ENCODE results near the gene PMM2. TPM values are rescaled to one million over a fixed set of nuclear protein-coding genes. Genes with fewer than 3 reads are reported as not detected.

The PMM2 gene
- total and polyA plus RNA-seq, 5 experiments from 2014 or later: 21.4 to 41.9 (median 26.0) TPM

GRCh38 chr16:8880839-8881510, 83.3 kb downstream of the PMM2 start:
- H3K4me3 Mint-ChIP-seq: no peak overlapping the region
- POLR2A ChIA-PET: interaction anchor here (0.6 to 1.9 kb wide), 9 partner anchors 12 to 314 kb away, joined by 3 to 8 read pairs (median 4); partner anchors contain the start of genes CARHSP1 and TMEM186
- no peaks in the 10 kb centered on the region for H3K9me3 Mint-ChIP-seq
- no peaks in the 10 kb centered on the region for H3K36me3 Mint-ChIP-seq
- ATAC-seq (no peak), DNase-seq (no peak)
- no peak overlapping the region for H3K27ac Mint-ChIP-seq
- peaks cover 16 to 22% (median 18%) of the 10 kb centered on the region in 4 donors for H3K4me1 Mint-ChIP-seq
- H3K27me3 Mint-ChIP-seq: peaks cover 0 to 7% (median 2%) of the 10 kb centered on the region in 5 donors

DNA sequence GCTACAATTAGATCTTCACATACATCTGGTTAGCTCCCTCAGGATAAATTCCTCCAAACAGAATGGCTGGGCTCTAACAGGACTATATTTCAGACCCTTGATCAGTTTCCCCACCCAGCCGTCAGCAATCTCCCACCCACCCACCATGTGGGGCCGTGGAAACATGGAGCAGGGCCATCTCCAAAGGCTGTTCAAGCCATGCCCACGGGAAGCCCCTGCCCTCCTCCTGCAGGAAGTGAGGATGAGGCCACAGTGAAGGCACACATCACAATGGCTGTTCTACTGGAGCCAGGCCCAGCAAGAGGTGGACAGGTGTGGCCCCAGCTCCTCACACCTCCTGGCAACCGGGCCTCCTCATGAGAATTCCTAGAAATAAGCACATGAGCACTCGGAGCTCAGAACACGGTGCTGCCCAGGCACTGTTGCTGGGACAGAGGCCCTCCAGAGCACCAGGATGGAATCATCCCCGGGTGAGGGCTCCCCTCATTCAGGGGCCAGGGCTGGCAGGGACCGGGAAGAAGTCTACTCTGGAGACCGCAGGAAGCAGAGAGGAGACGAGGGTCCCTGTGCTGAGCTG, 84.5 kb downstream of the PMM2 start, which contains the start of gene LITAFD:
Gene LITAFD, plus strand, starts transcription at position 311 of the 577 bp plus-strand sequence. CDS start 2,005 bp downstream, outside the sequence.
- H3K4me3 Mint-ChIP-seq: no peak within 1 kb of the TSS
- DNase-seq: no peak
- H3K9me3 Mint-ChIP-seq: no peaks in the 10 kb centered on the region
- POLR2A ChIA-PET: no interaction called here
- H3K27ac Mint-ChIP-seq: peak within 1 kb of the TSS in 1 of 10 donors; percentile 27
- no peak for ATAC-seq
- H3K27me3 Mint-ChIP-seq: peaks cover 0 to 7% (median 2%) of the 10 kb centered on the region in 5 donors
- H3K36me3 Mint-ChIP-seq: no peaks in the 10 kb centered on the region
- peaks cover 17 to 26% (median 21%) of the 10 kb centered on the region in 4 donors for H3K4me1 Mint-ChIP-seq

GRCh38 chr16:8882725-8883377, 85.2 kb downstream of the PMM2 start:
- ATAC-seq: no peak
- no peaks in the 10 kb centered on the region for H3K9me3 Mint-ChIP-seq
- H3K4me3 Mint-ChIP-seq: no peak overlapping the region
- no peak for DNase-seq
- H3K36me3 Mint-ChIP-seq: no peaks in the 10 kb centered on the region
- H3K4me1 Mint-ChIP-seq: peaks cover 17 to 27% (median 21%) of the 10 kb centered on the region in 4 donors
- POLR2A ChIA-PET: no interaction called here
- peak overlapping the region in 1 of 10 donors; percentile 27 for H3K27ac Mint-ChIP-seq
- H3K27me3 Mint-ChIP-seq: peaks cover 0 to 7% (median 2%) of the 10 kb centered on the region in 5 donors

GRCh38 chr16:8885674-8886592, 88.3 kb downstream of the PMM2 start:
- H3K27me3 Mint-ChIP-seq: peaks cover 0 to 7% (median 2%) of the 10 kb centered on the region in 5 donors
- peaks cover 0 to 5% (median 0%) of the 10 kb centered on the region in 3 donors for H3K36me3 Mint-ChIP-seq
- H3K9me3 Mint-ChIP-seq: no peaks in the 10 kb centered on the region
- POLR2A ChIA-PET: no interaction called here
- ATAC-seq (peak; percentile 9 to 36), DNase-seq (no peak)
- peak overlapping the region in 8 of 10 donors; percentile 1 to 86 (median 70) for H3K27ac Mint-ChIP-seq
- peak overlapping the region in 2 of 10 donors; percentile 1 to 42 for H3K4me3 Mint-ChIP-seq
- peaks cover 9 to 18% (median 15%) of the 10 kb centered on the region in 4 donors for H3K4me1 Mint-ChIP-seq

GRCh38 chr16:8886593-8887430, 89.2 kb downstream of the PMM2 start:
- H3K27me3 Mint-ChIP-seq: peaks cover 0 to 7% (median 2%) of the 10 kb centered on the region in 5 donors
- POLR2A ChIA-PET: interaction anchor here (0.6 kb wide), 1 partner anchor 337 kb away, joined by 4 read pairs; no protein-coding TSS in a partner anchor
- ATAC-seq (no peak), DNase-seq (no peak)
- peaks cover 2 to 14% (median 4%) of the 10 kb centered on the region in 3 donors for H3K36me3 Mint-ChIP-seq
- peaks cover 9 to 19% (median 18%) of the 10 kb centered on the region in 4 donors for H3K4me1 Mint-ChIP-seq
- peak overlapping the region in 7 of 10 donors; percentile 2 to 92 (median 47) for H3K27ac Mint-ChIP-seq
- H3K9me3 Mint-ChIP-seq: no peaks in the 10 kb centered on the region
- peak overlapping the region in 1 of 10 donors; percentile 34 for H3K4me3 Mint-ChIP-seq

DNA sequence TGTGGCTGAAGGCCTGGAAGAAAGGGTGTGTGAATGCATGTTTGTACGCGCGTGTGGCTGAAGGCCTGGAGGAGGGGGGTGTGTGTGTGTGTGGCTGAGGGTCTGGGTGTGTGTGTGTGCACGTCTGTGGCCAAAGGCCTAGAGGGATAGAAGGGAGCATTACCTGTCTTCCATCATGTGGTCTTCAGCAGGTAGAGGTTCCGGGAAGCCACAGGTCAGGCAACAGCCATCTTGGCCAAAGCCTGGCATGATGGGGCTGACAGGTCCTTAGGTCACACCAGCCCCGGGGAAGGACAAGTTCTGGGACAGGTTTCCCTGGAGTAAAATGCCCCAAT, 89.8 kb downstream of the PMM2 start:
- no peak for ATAC-seq
- Mint-ChIP-seq H3K4me3 (no peak overlapping the region), H3K27me3 (peaks cover 0 to 7% (median 2%) of the 10 kb centered on the region in 5 donors), H3K4me1 (peaks cover 9 to 20% (median 18%) of the 10 kb centered on the region in 4 donors), H3K9me3 (no peaks in the 10 kb centered on the region), H3K27ac (peak overlapping the region in 7 of 10 donors; percentile 2 to 92 (median 37)), H3K36me3 (peaks cover 4 to 19% (median 4%) of the 10 kb centered on the region in 3 donors)
- POLR2A ChIA-PET: interaction anchor here (0.6 kb wide), 1 partner anchor 337 kb away, joined by 4 read pairs; no protein-coding TSS in a partner anchor
- no peak for DNase-seq

- H3K4me3 Mint-ChIP-seq: no peak overlapping the region
- peaks cover 4 to 26% (median 4%) of the 10 kb centered on the region in 3 donors for H3K36me3 Mint-ChIP-seq
- H3K27ac Mint-ChIP-seq: peak overlapping the region in 5 of 10 donors; percentile 46 to 83 (median 67)
- no peaks in the 10 kb centered on the region for H3K9me3 Mint-ChIP-seq
- DNase-seq (no peak), ATAC-seq (no peak)
- peaks cover 0 to 5% (median 2%) of the 10 kb centered on the region in 5 donors for H3K27me3 Mint-ChIP-seq
- POLR2A ChIA-PET: interaction anchor here (1.5 kb wide), 1 partner anchor 19 kb away, joined by 4 read pairs; the partner anchor contains the start of gene CARHSP1
- H3K4me1 Mint-ChIP-seq: peaks cover 9 to 20% (median 18%) of the 10 kb centered on the region in 4 donors
Measured at GRCh38 chr16:8887952-8888560, 90.4 kb downstream of the PMM2 start.

- Mint-ChIP-seq H3K36me3 (peaks cover 4 to 37% (median 7%) of the 10 kb centered on the region in 3 donors), H3K9me3 (no peaks in the 10 kb centered on the region), H3K4me1 (peaks cover 9 to 20% (median 18%) of the 10 kb centered on the region in 4 donors), H3K27ac (peak overlapping the region in 1 of 10 donors; percentile 74), H3K4me3 (no peak overlapping the region), H3K27me3 (peaks cover 0 to 2% (median 0%) of the 10 kb centered on the region in 5 donors)
- DNase-seq (no peak), ATAC-seq (no peak)
- POLR2A ChIA-PET: interaction anchor here (1.5 kb wide), 1 partner anchor 21 kb away, joined by 4 read pairs; the partner anchor contains the start of gene CARHSP1
Measured at GRCh38 chr16:8888951-8889892, 91.6 kb downstream of the PMM2 start.

DNA sequence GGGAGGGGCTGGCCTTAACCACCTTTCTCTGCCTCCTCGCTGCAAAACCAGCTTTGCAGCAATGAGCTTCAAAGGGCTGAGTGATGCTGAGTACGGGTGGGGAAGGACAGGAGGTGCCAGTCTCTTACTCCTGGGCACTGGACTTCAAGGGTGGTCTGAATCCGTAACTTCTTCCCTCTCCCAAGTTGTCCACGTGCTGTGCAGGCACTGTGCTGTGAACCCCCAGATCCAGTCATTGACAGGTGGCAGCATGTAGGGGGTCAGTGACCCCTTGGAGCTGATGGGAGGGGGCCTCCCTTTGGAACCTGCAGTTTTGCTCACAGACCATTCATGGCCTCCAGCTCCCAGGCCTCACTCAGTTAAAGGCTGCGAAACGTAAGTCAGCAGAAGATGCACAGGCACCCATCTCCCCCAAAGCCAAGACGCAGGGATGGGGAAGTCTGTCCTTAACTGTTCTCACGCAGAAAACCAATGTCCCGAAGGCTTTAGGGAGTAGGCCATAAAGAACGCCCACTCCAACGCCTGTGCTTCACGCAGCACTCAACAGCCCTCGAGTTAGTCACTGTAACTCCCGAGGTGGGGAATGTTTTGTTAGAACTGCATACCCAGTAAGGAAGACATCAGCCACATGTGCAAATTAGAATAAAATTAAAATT, 92.4 kb downstream of the PMM2 start:
- POLR2A ChIA-PET: interaction anchor here (1.5 kb wide), 1 partner anchor 21 kb away, joined by 4 read pairs; the partner anchor contains the start of gene CARHSP1

More for the DNA sequence above, 92.4 kb downstream of the PMM2 start:
- DNase-seq (no peak), ATAC-seq (no peak)
- peaks cover 9 to 20% (median 18%) of the 10 kb centered on the region in 4 donors for H3K4me1 Mint-ChIP-seq
- peak overlapping the region in 3 of 10 donors; percentile 44 to 50 (median 50) for H3K27ac Mint-ChIP-seq
- H3K9me3 Mint-ChIP-seq: no peaks in the 10 kb centered on the region
- peaks cover 0 to 2% (median 0%) of the 10 kb centered on the region in 5 donors for H3K27me3 Mint-ChIP-seq
- no peak overlapping the region for H3K4me3 Mint-ChIP-seq
- H3K36me3 Mint-ChIP-seq: peaks cover 4 to 45% (median 14%) of the 10 kb centered on the region in 3 donors
